ENCODE measurements around the gene EPHB2.

The EPHB2 gene

DNA sequence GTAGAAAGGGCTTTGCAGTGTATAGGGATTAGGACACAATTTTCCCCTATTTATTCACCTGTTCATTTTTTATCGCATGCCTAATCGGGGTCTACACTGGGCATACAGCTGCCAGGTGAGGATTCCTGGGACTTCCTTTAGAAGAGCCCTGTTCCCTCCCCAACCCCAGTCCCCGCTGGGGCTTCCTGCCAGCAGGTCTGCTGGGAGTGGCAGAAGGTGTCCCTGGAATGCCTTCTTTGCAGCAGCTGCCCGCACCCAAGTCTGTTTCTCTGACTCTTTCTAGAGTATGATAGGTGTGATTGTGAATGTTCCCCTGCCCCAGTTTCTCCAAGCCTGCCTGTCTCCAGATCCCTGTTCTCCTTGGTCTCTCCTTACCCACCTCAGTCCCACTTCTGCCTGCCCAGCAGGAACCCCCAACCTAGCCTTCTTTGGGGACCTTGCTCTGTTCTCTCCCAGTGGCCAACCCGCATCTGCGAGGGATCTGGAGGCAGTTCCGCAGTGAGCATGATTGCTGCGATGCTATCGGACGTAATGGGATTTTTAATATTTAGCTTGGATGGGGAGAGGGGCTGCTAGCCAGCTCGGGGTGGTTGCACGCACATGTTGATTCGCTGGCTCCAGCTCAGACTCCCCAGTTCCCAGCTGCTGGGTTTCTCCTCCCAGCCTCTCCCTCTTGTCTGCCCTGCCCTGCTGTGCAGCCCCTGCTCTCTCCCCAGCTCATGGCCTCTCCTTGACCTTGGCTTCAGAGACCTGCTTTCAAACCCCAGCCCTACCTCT is 79.8 kb downstream of the EPHB2 start:
- H3K9me2 ChIP-seq (replicated peaks; ENCODE audit: low read depth, low read length): no peaks in the 10 kb centered on the region
- no peaks in the 10 kb centered on the region for H3K27me3 ChIP-seq (ENCODE audit: insufficient read depth, low read length, poor library complexity, severe bottlenecking)
- H3K9me3 ChIP-seq (ENCODE audit: insufficient read depth, low read depth, low read length): no peaks in the 10 kb centered on the region
- H3K9ac ChIP-seq (ENCODE audit: low read depth, low read length, poor library complexity, severe bottlenecking): no peak overlapping the region
- no peaks in the 10 kb centered on the region for H3K36me3 ChIP-seq (ENCODE audit: insufficient read depth, low read length)
- H3F3A ChIP-seq (ENCODE audit: low read depth): no peaks in the 10 kb centered on the region
- no peak overlapping the region for H3K4me2 ChIP-seq (ENCODE audit: low read depth, low read length, poor library complexity, severe bottlenecking)
- no peaks in the 10 kb centered on the region for H3K79me2 ChIP-seq (ENCODE audit: insufficient read depth, low read length)
- TF ChIP-seq, protein P1, sequence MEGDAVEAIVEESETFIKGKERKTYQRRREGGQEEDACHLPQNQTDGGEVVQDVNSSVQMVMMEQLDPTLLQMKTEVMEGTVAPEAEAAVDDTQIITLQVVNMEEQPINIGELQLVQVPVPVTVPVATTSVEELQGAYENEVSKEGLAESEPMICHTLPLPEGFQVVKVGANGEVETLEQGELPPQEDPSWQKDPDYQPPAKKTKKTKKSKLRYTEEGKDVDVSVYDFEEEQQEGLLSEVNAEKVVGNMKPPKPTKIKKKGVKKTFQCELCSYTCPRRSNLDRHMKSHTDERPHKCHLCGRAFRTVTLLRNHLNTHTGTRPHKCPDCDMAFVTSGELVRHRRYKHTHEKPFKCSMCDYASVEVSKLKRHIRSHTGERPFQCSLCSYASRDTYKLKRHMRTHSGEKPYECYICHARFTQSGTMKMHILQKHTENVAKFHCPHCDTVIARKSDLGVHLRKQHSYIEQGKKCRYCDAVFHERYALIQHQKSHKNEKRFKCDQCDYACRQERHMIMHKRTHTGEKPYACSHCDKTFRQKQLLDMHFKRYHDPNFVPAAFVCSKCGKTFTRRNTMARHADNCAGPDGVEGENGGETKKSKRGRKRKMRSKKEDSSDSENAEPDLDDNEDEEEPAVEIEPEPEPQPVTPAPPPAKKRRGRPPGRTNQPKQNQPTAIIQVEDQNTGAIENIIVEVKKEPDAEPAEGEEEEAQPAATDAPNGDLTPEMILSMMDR (conservative IDR thresholded peaks at IDR 0.05; ENCODE audit: low read length): no peak
- TF ChIP-seq EZH2phosphoT487 (IDR thresholded peaks at IDR 0.05; ENCODE audit: borderline replicate concordance): no peak
- no peaks in the 10 kb centered on the region for H3K4me1 ChIP-seq (ENCODE audit: insufficient read depth, low read length, poor library complexity, severe bottlenecking)
- H3K4me3 ChIP-seq (ENCODE audit: low read length, poor library complexity, severe bottlenecking): no peak overlapping the region
- no peak overlapping the region for H2AFZ ChIP-seq (ENCODE audit: low read length)
- H4K20me1 ChIP-seq (ENCODE audit: insufficient read depth, low read length, poor library complexity, severe bottlenecking): no peaks in the 10 kb centered on the region

DNA sequence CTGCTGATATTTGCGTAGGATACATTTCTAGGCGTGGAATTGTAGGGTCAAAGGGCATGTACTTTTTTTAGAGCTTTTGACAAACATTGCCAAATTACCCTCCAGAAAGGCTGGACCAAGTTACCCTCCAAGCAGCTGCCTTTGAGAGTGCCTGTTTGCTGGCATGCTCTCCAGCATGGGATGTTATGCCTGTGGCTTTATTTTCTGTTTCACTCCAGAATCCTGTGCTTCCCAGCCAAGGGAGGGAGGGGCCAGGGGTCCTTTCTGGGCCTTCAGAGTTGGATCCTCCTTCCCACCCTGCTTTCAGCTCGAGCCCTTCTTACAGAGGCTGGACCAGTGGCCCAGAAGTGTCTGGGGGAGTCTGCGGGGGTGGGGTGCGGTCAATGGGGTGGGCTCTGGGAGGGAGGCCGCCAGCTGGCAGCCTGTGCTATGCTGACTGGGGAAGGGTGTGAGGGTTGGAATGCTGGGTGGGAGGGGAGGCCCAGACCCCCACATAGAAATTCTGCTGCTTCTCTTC is 81.2 kb downstream of the EPHB2 start:
- no peaks in the 10 kb centered on the region for H3K4me1 ChIP-seq (ENCODE audit: insufficient read depth, low read length, poor library complexity, severe bottlenecking)
- no peak overlapping the region for H3K4me2 ChIP-seq (ENCODE audit: low read depth, low read length, poor library complexity, severe bottlenecking)
- H3F3A ChIP-seq (ENCODE audit: low read depth): no peaks in the 10 kb centered on the region
- no peak overlapping the region for H3K4me3 ChIP-seq (ENCODE audit: low read length, poor library complexity, severe bottlenecking)
- no peak overlapping the region for H3K9ac ChIP-seq (ENCODE audit: low read depth, low read length, poor library complexity, severe bottlenecking)
- no peaks in the 10 kb centered on the region for H4K20me1 ChIP-seq (ENCODE audit: insufficient read depth, low read length, poor library complexity, severe bottlenecking)
- TF ChIP-seq, protein P1 (conservative IDR thresholded peaks at IDR 0.05; ENCODE audit: low read length): no peak
- no peak for TF ChIP-seq EZH2phosphoT487 (IDR thresholded peaks at IDR 0.05; ENCODE audit: borderline replicate concordance)
- H3K79me2 ChIP-seq (ENCODE audit: insufficient read depth, low read length): no peaks in the 10 kb centered on the region
- no peaks in the 10 kb centered on the region for H3K9me2 ChIP-seq (replicated peaks; ENCODE audit: low read depth, low read length)
- no peaks in the 10 kb centered on the region for H3K27me3 ChIP-seq (ENCODE audit: insufficient read depth, low read length, poor library complexity, severe bottlenecking)
- no peaks in the 10 kb centered on the region for H3K9me3 ChIP-seq (ENCODE audit: insufficient read depth, low read depth, low read length)
- no peaks in the 10 kb centered on the region for H3K36me3 ChIP-seq (ENCODE audit: insufficient read depth, low read length)
- no peak overlapping the region for H2AFZ ChIP-seq (ENCODE audit: low read length)

DNA sequence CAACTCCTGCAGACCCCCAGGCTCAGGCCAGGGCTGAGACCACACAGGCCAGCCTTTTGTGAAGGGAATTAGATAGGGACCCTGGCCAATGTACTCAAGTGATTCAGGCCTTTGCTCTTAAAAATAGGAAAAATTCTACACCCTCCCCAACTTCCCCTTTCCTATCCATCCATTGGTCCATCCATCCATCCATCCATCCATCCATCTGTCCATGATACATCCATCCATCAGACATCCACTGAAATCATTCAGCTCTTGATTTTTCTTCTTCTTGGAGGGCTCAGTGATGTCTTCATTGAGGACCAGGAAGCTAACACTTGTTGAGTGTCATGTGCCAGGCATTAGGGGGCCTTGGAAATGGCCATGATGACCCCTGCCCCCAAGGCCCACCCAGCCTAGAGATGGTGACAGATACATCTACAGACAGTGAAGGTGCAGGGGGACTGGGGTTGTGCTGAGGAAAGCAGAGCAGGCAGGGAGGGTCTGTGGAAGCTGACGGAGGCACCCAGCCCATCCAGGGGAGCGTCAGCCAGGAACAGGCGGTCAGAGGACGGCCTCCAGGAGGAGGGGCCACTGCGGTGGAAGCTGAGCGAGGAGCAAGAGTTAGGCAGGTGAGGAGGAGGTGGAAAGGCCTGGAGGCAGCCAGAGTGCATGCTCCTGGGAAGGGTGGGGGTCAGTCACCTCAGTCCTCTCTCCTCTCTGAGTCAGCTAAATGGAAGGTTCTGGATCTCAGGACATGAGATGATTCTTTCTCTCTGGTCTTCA is 81.9 kb downstream of the EPHB2 start:
- H3F3A ChIP-seq (ENCODE audit: low read depth): no peaks in the 10 kb centered on the region

More for the DNA sequence above, 81.9 kb downstream of the EPHB2 start:
- Histone ChIP-seq H3K79me2 (ENCODE audit: insufficient read depth, low read length) (no peaks in the 10 kb centered on the region), H3K9me3 (ENCODE audit: insufficient read depth, low read depth, low read length) (no peaks in the 10 kb centered on the region), H4K20me1 (ENCODE audit: insufficient read depth, low read length, poor library complexity, severe bottlenecking) (no peaks in the 10 kb centered on the region), H3K4me2 (ENCODE audit: low read depth, low read length, poor library complexity, severe bottlenecking) (no peak overlapping the region), H3K27me3 (ENCODE audit: insufficient read depth, low read length, poor library complexity, severe bottlenecking) (no peaks in the 10 kb centered on the region), H3K9me2 (replicated peaks; ENCODE audit: low read depth, low read length) (no peaks in the 10 kb centered on the region), H3K9ac (ENCODE audit: low read depth, low read length, poor library complexity, severe bottlenecking) (no peak overlapping the region), H3K4me1 (ENCODE audit: insufficient read depth, low read length, poor library complexity, severe bottlenecking) (no peaks in the 10 kb centered on the region), H3K36me3 (ENCODE audit: insufficient read depth, low read length) (no peaks in the 10 kb centered on the region), H3K4me3 (ENCODE audit: low read length, poor library complexity, severe bottlenecking) (no peak overlapping the region), H2AFZ (ENCODE audit: low read length) (no peak overlapping the region)
- TF ChIP-seq EZH2phosphoT487 (IDR thresholded peaks at IDR 0.05; ENCODE audit: borderline replicate concordance): no peak
- TF ChIP-seq, protein P1 (conservative IDR thresholded peaks at IDR 0.05; ENCODE audit: low read length): no peak

All from Loucy (cell line).